GM12878 (cell line): ENCODE data around the gene MMRN2. TPM values are rescaled to one million over a fixed set of nuclear protein-coding genes. Genes with fewer than 3 reads are reported as not detected.

ENCODE experiments used
- BACH1 ChIP-seq: fragments of 450-650 bp; IDR thresholded peaks from 2 replicates; pipeline ENCODE4 v1.6.1; 2017; ENCODE audit warnings: mild to moderate bottlenecking, borderline replicate concordance
- BCL3 ChIP-seq: IDR thresholded peaks from 2 replicates; pipeline ENCODE4 v1.6.1; 2011; ENCODE audit warnings: borderline replicate concordance, low read depth, mild to moderate bottlenecking, moderate library complexity, low read length; ENCODE audit not compliant: insufficient read depth, poor library complexity, severe bottlenecking
- BHLHE40 ChIP-seq, 2 experiments: fragments of 450-650 bp in 1 of 2; IDR thresholded peaks; 2 replicates each; pipeline ENCODE4 v1.6.1; 2011 to 2017; ENCODE audit warnings: low read depth in 2 of 2, borderline replicate concordance in 1 of 2, improper control_type of control experiment in 1 of 2, low read length in 1 of 2, mild to moderate bottlenecking in 1 of 2
- CBX3 ChIP-seq: fragments of 200-600 bp; sonication (generic); IDR thresholded peaks from 2 replicates; pipeline ENCODE4 v1.6.1; 2016; ENCODE audit warnings: low read depth, borderline replicate concordance
- E2F8 ChIP-seq: fragments of 450-650 bp; IDR thresholded peaks from 2 replicates; pipeline ENCODE4 v1.6.1; 2018; ENCODE audit warnings: mild to moderate bottlenecking, low read depth, moderate library complexity; ENCODE audit not compliant: partially characterized antibody
- HDAC6 ChIP-seq: fragments of 200-600 bp; sonication (generic); IDR thresholded peaks from one replicate; pipeline ENCODE4 v1.8.0; 2017; ENCODE audit warnings: antibody characterized with exemption; ENCODE audit not compliant: unreplicated experiment
- HDGF ChIP-seq: fragments of 450-650 bp; IDR thresholded peaks from 2 replicates; pipeline ENCODE4 v1.6.1; 2016; ENCODE audit warnings: antibody characterized with exemption
- JUNB ChIP-seq: IDR thresholded peaks from 2 replicates; pipeline ENCODE4 v1.6.1; 2016; ENCODE audit warnings: antibody characterized with exemption, mild to moderate bottlenecking
- MYC ChIP-seq: IDR thresholded peaks from 2 replicates; pipeline ENCODE4 v1.6.1; 2011; ENCODE audit warnings: mild to moderate bottlenecking, low read length, moderate library complexity, inconsistent platforms; ENCODE audit not compliant: insufficient read depth, insufficient replicate concordance, insufficient read length, severe bottlenecking
- NRF1 ChIP-seq: conservative IDR thresholded peaks from 2 replicates; pipeline ENCODE4 v1.6.1; 2011; ENCODE audit warnings: mild to moderate bottlenecking, low read depth, low read length, improper control_type of control experiment
- PAX5 ChIP-seq: IDR thresholded peaks from 2 replicates; pipeline ENCODE4 v1.6.1; 2011; ENCODE audit warnings: low read depth, low read length, borderline replicate concordance
- SIX5 ChIP-seq: IDR thresholded peaks from 2 replicates; pipeline ENCODE4 v1.6.1; 2011; ENCODE audit warnings: mild to moderate bottlenecking, low read depth, low read length, moderate library complexity; ENCODE audit not compliant: severe bottlenecking
- STAT3 ChIP-seq: IDR thresholded peaks from 2 replicates; pipeline ENCODE4 v1.6.1; 2011; ENCODE audit warnings: low read depth, low read length, improper control_type of control experiment
- polyA plus RNA-seq, 11 experiments: library from polyadenylated mRNA; depleted of rRNA in 4 of 11; unstranded in 6 of 11; stranded (reverse) in 5 of 11; fragments of >200 nt; fragmentation: Nextera tagmentation in 4 of 11; fragmentation: Illumina TruSeq in 1 of 11; extraction: Ambion mirVana in 4 of 11; extraction: Trizol in 1 of 11; gene quantifications; 1 replicate in 1 of 11; 2 replicates in 10 of 11; pipeline versions ENCODE4 v1.2.1 to v1.2.3, GENCODE V29; 2011 to 2016; ENCODE audit warnings: inconsistent platforms in 2 of 11, missing spikeins in 2 of 11, low read depth in 1 of 11
- total RNA-seq, 4 experiments: library from RNA; depleted of rRNA in 3 of 4; stranded (reverse); fragments of >200 nt in 3 of 4; fragmentation: Illumina TruSeq in 1 of 4; extraction: Trizol in 1 of 4; gene quantifications; 2 replicates each; pipeline versions ENCODE4 v1.2.1 to v1.2.3, GENCODE V29; 2013 to 2021
- TF ChIP-seq, protein P1 (sequence below): fragments of 450-650 bp; IDR thresholded peaks from 2 replicates; pipeline ENCODE4 v1.6.1; 2014; ENCODE audit warnings: mild to moderate bottlenecking
- TF ChIP-seq, protein P2 (sequence below): fragments of 450-650 bp; IDR thresholded peaks from 2 replicates; pipeline ENCODE4 v1.6.1; 2017; ENCODE audit warnings: mild to moderate bottlenecking, low read depth, inconsistent platforms; ENCODE audit not compliant: poor library complexity, severe bottlenecking
- TF ChIP-seq, protein P3 (sequence below): fragments of 450-650 bp; conservative IDR thresholded peaks from 2 replicates; pipeline ENCODE4 v1.6.1; 2017; ENCODE audit warnings: mild to moderate bottlenecking, moderate library complexity

The MMRN2 gene
- total and polyA plus RNA-seq, 10 of the 15 experiments (the other 5 are each of a cell fraction or from before 2014, with no cell fraction given): 0.09 to 1.0 (median 0.54) TPM; not detected in 3

- TF ChIP-seq, protein P1, sequence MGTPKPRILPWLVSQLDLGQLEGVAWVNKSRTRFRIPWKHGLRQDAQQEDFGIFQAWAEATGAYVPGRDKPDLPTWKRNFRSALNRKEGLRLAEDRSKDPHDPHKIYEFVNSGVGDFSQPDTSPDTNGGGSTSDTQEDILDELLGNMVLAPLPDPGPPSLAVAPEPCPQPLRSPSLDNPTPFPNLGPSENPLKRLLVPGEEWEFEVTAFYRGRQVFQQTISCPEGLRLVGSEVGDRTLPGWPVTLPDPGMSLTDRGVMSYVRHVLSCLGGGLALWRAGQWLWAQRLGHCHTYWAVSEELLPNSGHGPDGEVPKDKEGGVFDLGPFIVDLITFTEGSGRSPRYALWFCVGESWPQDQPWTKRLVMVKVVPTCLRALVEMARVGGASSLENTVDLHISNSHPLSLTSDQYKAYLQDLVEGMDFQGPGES: no peak
- TF ChIP-seq BACH1 (no peak), SIX5 (no peak), BCL3 (no peak), NRF1 (no peak), JUNB (no peak), CBX3 (no peak), E2F8 (no peak), MYC (no peak), HDGF (0 out of 2 replicates have a peak, but pooled peaks have one; percentile 46), BHLHE40 (IDR thresholded peaks at IDR 0.05; ENCODE audit: borderline replicate concordance in 1 of 2, low read depth in 2 of 2, low read length in 1 of 2) (no peak; a peak in 1 of 4 replicates), PAX5 (no peak), HDAC6 (no peak), STAT3 (no peak)
- TF ChIP-seq, protein P2, sequence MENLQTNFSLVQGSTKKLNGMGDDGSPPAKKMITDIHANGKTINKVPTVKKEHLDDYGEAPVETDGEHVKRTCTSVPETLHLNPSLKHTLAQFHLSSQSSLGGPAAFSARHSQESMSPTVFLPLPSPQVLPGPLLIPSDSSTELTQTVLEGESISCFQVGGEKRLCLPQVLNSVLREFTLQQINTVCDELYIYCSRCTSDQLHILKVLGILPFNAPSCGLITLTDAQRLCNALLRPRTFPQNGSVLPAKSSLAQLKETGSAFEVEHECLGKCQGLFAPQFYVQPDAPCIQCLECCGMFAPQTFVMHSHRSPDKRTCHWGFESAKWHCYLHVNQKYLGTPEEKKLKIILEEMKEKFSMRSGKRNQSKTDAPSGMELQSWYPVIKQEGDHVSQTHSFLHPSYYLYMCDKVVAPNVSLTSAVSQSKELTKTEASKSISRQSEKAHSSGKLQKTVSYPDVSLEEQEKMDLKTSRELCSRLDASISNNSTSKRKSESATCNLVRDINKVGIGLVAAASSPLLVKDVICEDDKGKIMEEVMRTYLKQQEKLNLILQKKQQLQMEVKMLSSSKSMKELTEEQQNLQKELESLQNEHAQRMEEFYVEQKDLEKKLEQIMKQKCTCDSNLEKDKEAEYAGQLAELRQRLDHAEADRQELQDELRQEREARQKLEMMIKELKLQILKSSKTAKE: no peak
- TF ChIP-seq, protein P3, sequence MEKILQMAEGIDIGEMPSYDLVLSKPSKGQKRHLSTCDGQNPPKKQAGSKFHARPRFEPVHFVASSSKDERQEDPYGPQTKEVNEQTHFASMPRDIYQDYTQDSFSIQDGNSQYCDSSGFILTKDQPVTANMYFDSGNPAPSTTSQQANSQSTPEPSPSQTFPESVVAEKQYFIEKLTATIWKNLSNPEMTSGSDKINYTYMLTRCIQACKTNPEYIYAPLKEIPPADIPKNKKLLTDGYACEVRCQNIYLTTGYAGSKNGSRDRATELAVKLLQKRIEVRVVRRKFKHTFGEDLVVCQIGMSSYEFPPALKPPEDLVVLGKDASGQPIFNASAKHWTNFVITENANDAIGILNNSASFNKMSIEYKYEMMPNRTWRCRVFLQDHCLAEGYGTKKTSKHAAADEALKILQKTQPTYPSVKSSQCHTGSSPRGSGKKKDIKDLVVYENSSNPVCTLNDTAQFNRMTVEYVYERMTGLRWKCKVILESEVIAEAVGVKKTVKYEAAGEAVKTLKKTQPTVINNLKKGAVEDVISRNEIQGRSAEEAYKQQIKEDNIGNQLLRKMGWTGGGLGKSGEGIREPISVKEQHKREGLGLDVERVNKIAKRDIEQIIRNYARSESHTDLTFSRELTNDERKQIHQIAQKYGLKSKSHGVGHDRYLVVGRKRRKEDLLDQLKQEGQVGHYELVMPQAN: no peak
These were observed 8.7 kb upstream of the MMRN2 start (continued) for GRCh38 chr10:86965986-86966654.
